ENCODE data around the gene APLF.

Gene APLF

GRCh38 chr2:68458981-68459380, 8.4 kb upstream of the APLF start:
- Histone ChIP-seq H3K4me3 (ENCODE audit: low read length in 2 of 2) (no peak overlapping the region), H3K36me3 (ENCODE audit: control insufficient read depth in 2 of 2, insufficient read depth in 2 of 2, low read length in 2 of 2) (no peaks in the 10 kb centered on the region), H3K9ac (ENCODE audit: low read depth in 1 of 2, low read length in 2 of 2) (no peak overlapping the region), H3K9me3 (ENCODE audit: control insufficient read depth in 2 of 2, low read length in 2 of 2) (no peaks in the 10 kb centered on the region), H3K27me3 (ENCODE audit: control insufficient read depth in 2 of 2, insufficient read depth in 2 of 2, low read length in 2 of 2) (no peaks in the 10 kb centered on the region), H3K4me1 (ENCODE audit: control insufficient read depth in 2 of 2, insufficient read depth in 2 of 2, low read length in 2 of 2) (no peaks in the 10 kb centered on the region), H3K27ac (ENCODE audit: low read depth in 2 of 2, low read length in 2 of 2) (no peak overlapping the region)

- H3K9me3 ChIP-seq (ENCODE audit: control insufficient read depth in 2 of 2, low read length in 2 of 2) = no peaks in the 10 kb centered on the region
- no peaks in the 10 kb centered on the region for H3K27me3 ChIP-seq (ENCODE audit: control insufficient read depth in 2 of 2, insufficient read depth in 2 of 2, low read length in 2 of 2)
- no peak overlapping the region for H3K4me3 ChIP-seq (ENCODE audit: low read length in 2 of 2)
- H3K36me3 ChIP-seq (ENCODE audit: control insufficient read depth in 2 of 2, insufficient read depth in 2 of 2, low read length in 2 of 2) = no peaks in the 10 kb centered on the region
- H3K9ac ChIP-seq (ENCODE audit: low read depth in 1 of 2, low read length in 2 of 2) = no peak overlapping the region
- no peak overlapping the region for H3K27ac ChIP-seq (ENCODE audit: low read depth in 2 of 2, low read length in 2 of 2)
- peaks cover 9 to 15% of the 10 kb centered on the region in 2 donors for H3K4me1 ChIP-seq (ENCODE audit: control insufficient read depth in 2 of 2, insufficient read depth in 2 of 2, low read length in 2 of 2)
Measured at GRCh38 chr2:68463287-68463877, 4.0 kb upstream of the APLF start.

- Histone ChIP-seq H3K4me1 (ENCODE audit: control insufficient read depth in 2 of 2, insufficient read depth in 2 of 2, low read length in 2 of 2) (peaks cover 9 to 19% of the 10 kb centered on the region in 2 donors), H3K9ac (ENCODE audit: low read depth in 1 of 2, low read length in 2 of 2) (no peak overlapping the region), H3K4me3 (ENCODE audit: low read length in 2 of 2) (no peak overlapping the region), H3K27me3 (ENCODE audit: control insufficient read depth in 2 of 2, insufficient read depth in 2 of 2, low read length in 2 of 2) (no peaks in the 10 kb centered on the region), H3K36me3 (ENCODE audit: control insufficient read depth in 2 of 2, insufficient read depth in 2 of 2, low read length in 2 of 2) (no peaks in the 10 kb centered on the region), H3K27ac (ENCODE audit: low read depth in 2 of 2, low read length in 2 of 2) (no peak overlapping the region), H3K9me3 (ENCODE audit: control insufficient read depth in 2 of 2, low read length in 2 of 2) (no peaks in the 10 kb centered on the region)
Measured at GRCh38 chr2:68464651-68465050, 2.7 kb upstream of the APLF start.

GRCh38 chr2:68465081-68465916, 2.1 kb upstream of the APLF start:
- H3K4me3 ChIP-seq (ENCODE audit: low read length in 2 of 2) = no peak overlapping the region
- no peak overlapping the region for H3K9ac ChIP-seq (ENCODE audit: low read depth in 1 of 2, low read length in 2 of 2)
- no peaks in the 10 kb centered on the region for H3K9me3 ChIP-seq (ENCODE audit: control insufficient read depth in 2 of 2, low read length in 2 of 2)
- H3K27me3 ChIP-seq (ENCODE audit: control insufficient read depth in 2 of 2, insufficient read depth in 2 of 2, low read length in 2 of 2) = no peaks in the 10 kb centered on the region
- H3K36me3 ChIP-seq (ENCODE audit: control insufficient read depth in 2 of 2, insufficient read depth in 2 of 2, low read length in 2 of 2) = no peaks in the 10 kb centered on the region
- H3K27ac ChIP-seq (ENCODE audit: low read depth in 2 of 2, low read length in 2 of 2) = peak overlapping the region in 1 of 2 donors; percentile 11
- H3K4me1 ChIP-seq (ENCODE audit: control insufficient read depth in 2 of 2, insufficient read depth in 2 of 2, low read length in 2 of 2) = peaks cover 9 to 19% of the 10 kb centered on the region in 2 donors

GRCh38 chr2:68466361-68466777, 1.0 kb upstream of the APLF start:
- H3K27ac ChIP-seq (ENCODE audit: low read depth in 2 of 2, low read length in 2 of 2) = peak overlapping the region; percentile 84
- peak overlapping the region; percentile 82 to 86 for H3K9ac ChIP-seq (ENCODE audit: low read depth in 1 of 2, low read length in 2 of 2)
- no peaks in the 10 kb centered on the region for H3K36me3 ChIP-seq (ENCODE audit: control insufficient read depth in 2 of 2, insufficient read depth in 2 of 2, low read length in 2 of 2)
- peak overlapping the region; percentile 88 to 93 for H3K4me3 ChIP-seq (ENCODE audit: low read length in 2 of 2)
- H3K9me3 ChIP-seq (ENCODE audit: control insufficient read depth in 2 of 2, low read length in 2 of 2) = no peaks in the 10 kb centered on the region
- peaks cover 9 to 19% of the 10 kb centered on the region in 2 donors for H3K4me1 ChIP-seq (ENCODE audit: control insufficient read depth in 2 of 2, insufficient read depth in 2 of 2, low read length in 2 of 2)
- no peaks in the 10 kb centered on the region for H3K27me3 ChIP-seq (ENCODE audit: control insufficient read depth in 2 of 2, insufficient read depth in 2 of 2, low read length in 2 of 2)

- H3K36me3 ChIP-seq (ENCODE audit: control insufficient read depth in 2 of 2, insufficient read depth in 2 of 2, low read length in 2 of 2) = no peaks in the 10 kb centered on the region
- H3K27me3 ChIP-seq (ENCODE audit: control insufficient read depth in 2 of 2, insufficient read depth in 2 of 2, low read length in 2 of 2) = no peaks in the 10 kb centered on the region
Measured at GRCh38 chr2:68466778-68467076, 658 bp upstream of the APLF start.

GRCh38 chr2:68468801-68469200, 1.4 kb downstream of the APLF start:
- Histone ChIP-seq H3K9ac (ENCODE audit: low read depth in 1 of 2, low read length in 2 of 2) (no peak overlapping the region), H3K4me3 (ENCODE audit: low read length in 2 of 2) (no peak overlapping the region), H3K27me3 (ENCODE audit: control insufficient read depth in 2 of 2, insufficient read depth in 2 of 2, low read length in 2 of 2) (no peaks in the 10 kb centered on the region), H3K4me1 (ENCODE audit: control insufficient read depth in 2 of 2, insufficient read depth in 2 of 2, low read length in 2 of 2) (peaks cover 9 to 19% of the 10 kb centered on the region in 2 donors), H3K9me3 (ENCODE audit: control insufficient read depth in 2 of 2, low read length in 2 of 2) (no peaks in the 10 kb centered on the region), H3K36me3 (ENCODE audit: control insufficient read depth in 2 of 2, insufficient read depth in 2 of 2, low read length in 2 of 2) (no peaks in the 10 kb centered on the region), H3K27ac (ENCODE audit: low read depth in 2 of 2, low read length in 2 of 2) (no peak overlapping the region)

More at GRCh38 chr2:68466778-68467076, 658 bp upstream of the APLF start:
- H3K4me3 ChIP-seq (ENCODE audit: low read length in 2 of 2) = peak overlapping the region; percentile 88 to 93
- H3K9me3 ChIP-seq (ENCODE audit: control insufficient read depth in 2 of 2, low read length in 2 of 2) = no peaks in the 10 kb centered on the region
- H3K27ac ChIP-seq (ENCODE audit: low read depth in 2 of 2, low read length in 2 of 2) = peak overlapping the region; percentile 84
- H3K4me1 ChIP-seq (ENCODE audit: control insufficient read depth in 2 of 2, insufficient read depth in 2 of 2, low read length in 2 of 2) = peaks cover 9 to 19% of the 10 kb centered on the region in 2 donors
- peak overlapping the region; percentile 82 to 86 for H3K9ac ChIP-seq (ENCODE audit: low read depth in 1 of 2, low read length in 2 of 2)

GRCh38 chr2:68469935-68470334, 2.5 kb downstream of the APLF start:
- peaks cover 9 to 19% of the 10 kb centered on the region in 2 donors for H3K4me1 ChIP-seq (ENCODE audit: control insufficient read depth in 2 of 2, insufficient read depth in 2 of 2, low read length in 2 of 2)
- no peak overlapping the region for H3K4me3 ChIP-seq (ENCODE audit: low read length in 2 of 2)
- H3K9ac ChIP-seq (ENCODE audit: low read depth in 1 of 2, low read length in 2 of 2) = no peak overlapping the region
- no peaks in the 10 kb centered on the region for H3K36me3 ChIP-seq (ENCODE audit: control insufficient read depth in 2 of 2, insufficient read depth in 2 of 2, low read length in 2 of 2)
- H3K27ac ChIP-seq (ENCODE audit: low read depth in 2 of 2, low read length in 2 of 2) = no peak overlapping the region
- no peaks in the 10 kb centered on the region for H3K27me3 ChIP-seq (ENCODE audit: control insufficient read depth in 2 of 2, insufficient read depth in 2 of 2, low read length in 2 of 2)
- no peaks in the 10 kb centered on the region for H3K9me3 ChIP-seq (ENCODE audit: control insufficient read depth in 2 of 2, low read length in 2 of 2)

GRCh38 chr2:68471385-68471784, 4.0 kb downstream of the APLF start:
- Histone ChIP-seq H3K4me3 (ENCODE audit: low read length in 2 of 2) (no peak overlapping the region), H3K4me1 (ENCODE audit: control insufficient read depth in 2 of 2, insufficient read depth in 2 of 2, low read length in 2 of 2) (peaks cover 6 to 12% of the 10 kb centered on the region in 2 donors), H3K9ac (ENCODE audit: low read depth in 1 of 2, low read length in 2 of 2) (no peak overlapping the region), H3K27ac (ENCODE audit: low read depth in 2 of 2, low read length in 2 of 2) (no peak overlapping the region), H3K27me3 (ENCODE audit: control insufficient read depth in 2 of 2, insufficient read depth in 2 of 2, low read length in 2 of 2) (no peaks in the 10 kb centered on the region), H3K36me3 (ENCODE audit: control insufficient read depth in 2 of 2, insufficient read depth in 2 of 2, low read length in 2 of 2) (no peaks in the 10 kb centered on the region), H3K9me3 (ENCODE audit: control insufficient read depth in 2 of 2, low read length in 2 of 2) (no peaks in the 10 kb centered on the region)

GRCh38 chr2:68472796-68473414, 5.5 kb downstream of the APLF start:
- H3K4me1 ChIP-seq (ENCODE audit: control insufficient read depth in 2 of 2, insufficient read depth in 2 of 2, low read length in 2 of 2) = peaks cover 3 to 8% of the 10 kb centered on the region in 2 donors
- no peak overlapping the region for H3K9ac ChIP-seq (ENCODE audit: low read depth in 1 of 2, low read length in 2 of 2)
- no peaks in the 10 kb centered on the region for H3K36me3 ChIP-seq (ENCODE audit: control insufficient read depth in 2 of 2, insufficient read depth in 2 of 2, low read length in 2 of 2)
- no peaks in the 10 kb centered on the region for H3K9me3 ChIP-seq (ENCODE audit: control insufficient read depth in 2 of 2, low read length in 2 of 2)
- no peak overlapping the region for H3K4me3 ChIP-seq (ENCODE audit: low read length in 2 of 2)
- no peak overlapping the region for H3K27ac ChIP-seq (ENCODE audit: low read depth in 2 of 2, low read length in 2 of 2)
- no peaks in the 10 kb centered on the region for H3K27me3 ChIP-seq (ENCODE audit: control insufficient read depth in 2 of 2, insufficient read depth in 2 of 2, low read length in 2 of 2)
